COLO829 (cell line): ENCODE measurements around the gene CD200R1L.
"Not testable (repeated sequence)": the region's sequence is repeated elsewhere in the genome, so short reads cannot be mapped to it uniquely, and the experiment has no call there.

Experiments
- DNase-seq: peaks from one replicate; pipeline ENCODE4 v3.0.0; 2012; ENCODE audit warnings: low spot score

Gene CD200R1L

GRCh38 chr3:112846764-112847163 lies at the start of gene CD200R1L:
Gene CD200R1L (minus strand): TSS chr3:112846864. CDS start chr3:112829367, 17,497 bp downstream.
- no peak for DNase-seq

GRCh38 chr3:112894258-112894657 lies 47.6 kb upstream of the CD200R1L start:
- DNase-seq = no peak

- no peak for DNase-seq
Observed at GRCh38 chr3:112889357-112889756, 42.7 kb upstream of the CD200R1L start.

- no peak for DNase-seq
Observed at GRCh38 chr3:112888381-112889085, 41.9 kb upstream of the CD200R1L start.

GRCh38 chr3:112884678-112885290 lies 38.1 kb upstream of the CD200R1L start:
- DNase-seq = no peak

GRCh38 chr3:112881891-112882290 lies 35.2 kb upstream of the CD200R1L start:
- DNase-seq = no peak

GRCh38 chr3:112875561-112875960 lies 28.9 kb upstream of the CD200R1L start:
- DNase-seq = no peak

GRCh38 chr3:112874725-112875124 lies 28.1 kb upstream of the CD200R1L start:
- DNase-seq = no peak

- no peak for DNase-seq
Observed at GRCh38 chr3:112873632-112874031, 27.0 kb upstream of the CD200R1L start.

- no peak for DNase-seq
Observed at GRCh38 chr3:112871735-112872134, 25.1 kb upstream of the CD200R1L start.

GRCh38 chr3:112865757-112866156 lies 19.1 kb upstream of the CD200R1L start:
- DNase-seq = no peak

GRCh38 chr3:112860898-112861297 lies 14.2 kb upstream of the CD200R1L start:
- no peak for DNase-seq

GRCh38 chr3:112858410-112859069 lies 11.9 kb upstream of the CD200R1L start:
- no peak for DNase-seq

- no peak for DNase-seq
Observed at GRCh38 chr3:112857526-112857925, 10.9 kb upstream of the CD200R1L start.

- no peak for DNase-seq
Observed at GRCh38 chr3:112856537-112856936, 9.9 kb upstream of the CD200R1L start.

GRCh38 chr3:112855883-112856282 lies 9.2 kb upstream of the CD200R1L start:
- DNase-seq = no peak

GRCh38 chr3:112855074-112855473 lies 8.4 kb upstream of the CD200R1L start:
- DNase-seq = not testable (repeated sequence)

- DNase-seq = no peak
Observed at GRCh38 chr3:112848196-112848595, 1.5 kb upstream of the CD200R1L start.

GRCh38 chr3:112847692-112848091 lies 1.0 kb upstream of the CD200R1L start:
- no peak for DNase-seq

- DNase-seq = no peak
Observed at GRCh38 chr3:112845772-112846171, 892 bp downstream of the CD200R1L start.

- DNase-seq = no peak
Observed at GRCh38 chr3:112829046-112829445, 17.6 kb downstream of the CD200R1L start.

- DNase-seq = no peak
Observed at GRCh38 chr3:112822064-112823055, 24.3 kb downstream of the CD200R1L start.
